ENCODE measurements around the gene CC2D2A. TPM values are rescaled to one million over a fixed set of nuclear protein-coding genes. Genes with fewer than 3 reads are reported as not detected.
A peak's percentile ranks its signal among the peaks of the same experiment; 100 is the strongest.

CC2D2A gene
- total and polyA plus RNA-seq, 2 of the 13 experiments (the other 11 are each of a cell fraction or from before 2014, with no cell fraction given) = 4.2 to 7.2 TPM

GRCh38 chr4:15551740-15552446, 82.2 kb downstream of the CC2D2A start (continued):
- peak; percentile 75 for TF ChIP-seq ARID5B (CRISPR knock-in tag; IDR thresholded peaks at IDR 0.05)
- TF ChIP-seq, protein P1, sequence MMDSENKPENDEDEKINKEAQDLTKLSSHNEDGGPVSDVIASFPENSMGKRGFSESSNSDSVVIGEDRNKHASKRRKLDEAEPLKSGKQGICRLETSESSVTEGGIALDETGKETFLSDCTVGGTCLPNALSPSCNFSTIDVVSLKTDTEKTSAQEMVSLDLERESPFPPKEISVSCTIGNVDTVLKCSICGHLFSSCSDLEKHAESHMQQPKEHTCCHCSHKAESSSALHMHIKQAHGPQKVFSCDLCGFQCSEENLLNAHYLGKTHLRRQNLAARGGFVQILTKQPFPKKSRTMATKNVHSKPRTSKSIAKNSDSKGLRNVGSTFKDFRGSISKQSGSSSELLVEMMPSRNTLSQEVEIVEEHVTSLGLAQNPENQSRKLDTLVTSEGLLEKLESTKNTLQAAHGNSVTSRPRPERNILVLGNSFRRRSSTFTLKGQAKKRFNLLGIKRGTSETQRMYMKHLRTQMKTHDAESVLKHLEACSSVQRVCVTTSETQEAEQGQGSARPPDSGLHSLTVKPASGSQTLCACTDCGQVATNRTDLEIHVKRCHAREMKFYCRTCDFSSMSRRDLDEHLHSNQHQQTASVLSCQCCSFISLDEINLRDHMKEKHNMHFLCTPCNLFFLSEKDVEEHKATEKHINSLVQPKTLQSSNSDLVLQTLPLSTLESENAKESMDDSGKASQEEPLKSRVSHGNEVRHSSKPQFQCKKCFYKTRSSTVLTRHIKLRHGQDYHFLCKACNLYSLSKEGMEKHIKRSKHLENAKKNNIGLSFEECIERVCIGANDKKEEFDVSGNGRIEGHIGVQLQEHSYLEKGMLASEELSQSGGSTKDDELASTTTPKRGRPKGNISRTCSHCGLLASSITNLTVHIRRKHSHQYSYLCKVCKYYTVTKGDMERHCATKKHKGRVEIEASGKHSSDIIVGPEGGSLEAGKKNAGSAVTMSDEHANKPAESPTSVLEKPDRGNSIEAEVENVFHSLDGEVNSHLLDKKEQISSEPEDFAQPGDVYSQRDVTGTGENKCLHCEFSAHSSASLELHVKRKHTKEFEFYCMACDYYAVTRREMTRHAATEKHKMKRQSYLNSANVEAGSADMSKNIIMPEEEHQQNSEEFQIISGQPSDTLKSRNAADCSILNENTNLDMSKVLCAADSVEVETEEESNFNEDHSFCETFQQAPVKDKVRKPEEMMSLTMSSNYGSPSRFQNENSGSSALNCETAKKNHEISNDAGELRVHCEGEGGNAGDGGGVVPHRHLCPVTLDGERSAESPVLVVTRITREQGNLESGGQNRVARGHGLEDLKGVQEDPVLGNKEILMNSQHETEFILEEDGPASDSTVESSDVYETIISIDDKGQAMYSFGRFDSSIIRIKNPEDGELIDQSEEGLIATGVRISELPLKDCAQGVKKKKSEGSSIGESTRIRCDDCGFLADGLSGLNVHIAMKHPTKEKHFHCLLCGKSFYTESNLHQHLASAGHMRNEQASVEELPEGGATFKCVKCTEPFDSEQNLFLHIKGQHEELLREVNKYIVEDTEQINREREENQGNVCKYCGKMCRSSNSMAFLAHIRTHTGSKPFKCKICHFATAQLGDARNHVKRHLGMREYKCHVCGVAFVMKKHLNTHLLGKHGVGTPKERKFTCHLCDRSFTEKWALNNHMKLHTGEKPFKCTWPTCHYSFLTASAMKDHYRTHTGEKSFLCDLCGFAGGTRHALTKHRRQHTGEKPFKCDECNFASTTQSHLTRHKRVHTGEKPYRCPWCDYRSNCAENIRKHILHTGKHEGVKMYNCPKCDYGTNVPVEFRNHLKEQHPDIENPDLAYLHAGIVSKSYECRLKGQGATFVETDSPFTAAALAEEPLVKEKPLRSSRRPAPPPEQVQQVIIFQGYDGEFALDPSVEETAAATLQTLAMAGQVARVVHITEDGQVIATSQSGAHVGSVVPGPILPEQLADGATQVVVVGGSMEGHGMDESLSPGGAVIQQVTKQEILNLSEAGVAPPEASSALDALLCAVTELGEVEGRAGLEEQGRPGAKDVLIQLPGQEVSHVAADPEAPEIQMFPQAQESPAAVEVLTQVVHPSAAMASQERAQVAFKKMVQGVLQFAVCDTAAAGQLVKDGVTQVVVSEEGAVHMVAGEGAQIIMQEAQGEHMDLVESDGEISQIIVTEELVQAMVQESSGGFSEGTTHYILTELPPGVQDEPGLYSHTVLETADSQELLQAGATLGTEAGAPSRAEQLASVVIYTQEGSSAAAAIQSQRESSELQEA (CRISPR knock-in tag; IDR thresholded peaks at IDR 0.05; ENCODE audit: not compliant biosample characterization) = no peak
- peak; percentile 66; the same call in 1 of the 2 replicates for TF ChIP-seq GATAD2A (CRISPR knock-in tag; IDR thresholded peaks at IDR 0.05)
- TF ChIP-seq GZF1 (CRISPR knock-in tag; IDR thresholded peaks at IDR 0.05) = no peak
- no peak for TF ChIP-seq ZNF672 (CRISPR knock-in tag; IDR thresholded peaks at IDR 0.05)
- TF ChIP-seq FLYWCH1 (CRISPR knock-in tag; IDR thresholded peaks at IDR 0.05) = no peak
- TF ChIP-seq KDM3A (CRISPR knock-in tag; IDR thresholded peaks at IDR 0.05; ENCODE audit: low read depth) = no peak
- no peak for TF ChIP-seq RCOR2 (CRISPR knock-in tag; IDR thresholded peaks at IDR 0.05)
